ENCODE data around the gene RHOB. TPM values are rescaled to one million over a fixed set of nuclear protein-coding genes. Genes with fewer than 3 reads are reported as not detected.
A peak's percentile ranks its signal among the peaks of the same experiment; 100 is the strongest.

Gene RHOB
- total and polyA plus RNA-seq, 2 of the 13 experiments (the other 11 are each of a cell fraction or from before 2014, with no cell fraction given): 192 to 268 TPM

DNA sequence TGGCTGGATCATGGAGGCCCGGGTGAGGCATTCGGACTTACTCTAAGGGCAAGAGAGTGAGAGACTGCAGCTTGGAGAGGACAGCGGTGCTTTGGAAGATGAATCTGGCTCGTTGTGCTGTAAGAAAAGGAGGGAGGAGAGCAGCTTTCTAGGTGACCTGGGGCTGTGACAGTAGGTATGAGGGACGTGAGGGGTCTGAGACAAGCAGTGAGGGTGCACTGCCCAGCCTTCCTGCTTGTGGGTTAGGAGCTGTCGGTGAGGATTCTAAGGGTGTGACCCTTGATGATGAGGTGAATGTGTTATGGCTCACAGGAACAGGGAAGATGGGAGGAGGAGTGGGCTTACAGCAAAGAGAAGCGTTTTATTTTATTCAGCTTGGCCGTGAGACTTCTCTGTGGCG lies 27.1 kb upstream of the RHOB start (continued):
- TF ChIP-seq, protein P1, sequence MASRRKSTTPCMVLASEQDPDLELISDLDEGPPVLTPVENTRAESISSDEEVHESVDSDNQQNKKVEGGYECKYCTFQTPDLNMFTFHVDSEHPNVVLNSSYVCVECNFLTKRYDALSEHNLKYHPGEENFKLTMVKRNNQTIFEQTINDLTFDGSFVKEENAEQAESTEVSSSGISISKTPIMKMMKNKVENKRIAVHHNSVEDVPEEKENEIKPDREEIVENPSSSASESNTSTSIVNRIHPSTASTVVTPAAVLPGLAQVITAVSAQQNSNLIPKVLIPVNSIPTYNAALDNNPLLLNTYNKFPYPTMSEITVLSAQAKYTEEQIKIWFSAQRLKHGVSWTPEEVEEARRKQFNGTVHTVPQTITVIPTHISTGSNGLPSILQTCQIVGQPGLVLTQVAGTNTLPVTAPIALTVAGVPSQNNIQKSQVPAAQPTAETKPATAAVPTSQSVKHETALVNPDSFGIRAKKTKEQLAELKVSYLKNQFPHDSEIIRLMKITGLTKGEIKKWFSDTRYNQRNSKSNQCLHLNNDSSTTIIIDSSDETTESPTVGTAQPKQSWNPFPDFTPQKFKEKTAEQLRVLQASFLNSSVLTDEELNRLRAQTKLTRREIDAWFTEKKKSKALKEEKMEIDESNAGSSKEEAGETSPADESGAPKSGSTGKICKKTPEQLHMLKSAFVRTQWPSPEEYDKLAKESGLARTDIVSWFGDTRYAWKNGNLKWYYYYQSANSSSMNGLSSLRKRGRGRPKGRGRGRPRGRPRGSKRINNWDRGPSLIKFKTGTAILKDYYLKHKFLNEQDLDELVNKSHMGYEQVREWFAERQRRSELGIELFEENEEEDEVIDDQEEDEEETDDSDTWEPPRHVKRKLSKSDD (CRISPR knock-in tag; IDR thresholded peaks at IDR 0.05; ENCODE audit: low read depth): no peak
- TF ChIP-seq TRIM24 (CRISPR knock-in tag; IDR thresholded peaks at IDR 0.05) (no peak), FOXK2 (IDR thresholded peaks at IDR 0.05) (no peak), HNRNPLL (IDR thresholded peaks at IDR 0.05; ENCODE audit: low read depth, low read length, poor library complexity, severe bottlenecking) (no peak), ZNF329 (CRISPR knock-in tag; IDR thresholded peaks at IDR 0.05; ENCODE audit: low read depth) (no peak), ZNF816 (CRISPR knock-in tag; IDR thresholded peaks at IDR 0.05; ENCODE audit: borderline replicate concordance) (no peak), NR2F2 (IDR thresholded peaks at IDR 0.05; ENCODE audit: borderline replicate concordance, low read depth) (no peak), SP140L (CRISPR knock-in tag; IDR thresholded peaks at IDR 0.05; ENCODE audit: borderline replicate concordance) (no peak), RFX5 (IDR thresholded peaks at IDR 0.05; ENCODE audit: low read depth, low read length) (no peak), ZNF572 (CRISPR knock-in tag; IDR thresholded peaks at IDR 0.05) (no peak), ZFP62 (CRISPR knock-in tag; IDR thresholded peaks at IDR 0.05) (no peak), ZNF558 (CRISPR knock-in tag; IDR thresholded peaks at IDR 0.05; ENCODE audit: borderline replicate concordance) (no peak), ZNF547 (CRISPR knock-in tag; IDR thresholded peaks at IDR 0.05) (peak; percentile 71; the same call in 1 of the 2 replicates), IRX3 (CRISPR knock-in tag; IDR thresholded peaks at IDR 0.05; ENCODE audit: borderline replicate concordance, low read depth) (no peak), KDM1A (CRISPR knock-in tag; IDR thresholded peaks at IDR 0.05) (no peak), MYNN (CRISPR knock-in tag; IDR thresholded peaks at IDR 0.05; ENCODE audit: low read depth) (no peak)
- TF ChIP-seq, protein P2, sequence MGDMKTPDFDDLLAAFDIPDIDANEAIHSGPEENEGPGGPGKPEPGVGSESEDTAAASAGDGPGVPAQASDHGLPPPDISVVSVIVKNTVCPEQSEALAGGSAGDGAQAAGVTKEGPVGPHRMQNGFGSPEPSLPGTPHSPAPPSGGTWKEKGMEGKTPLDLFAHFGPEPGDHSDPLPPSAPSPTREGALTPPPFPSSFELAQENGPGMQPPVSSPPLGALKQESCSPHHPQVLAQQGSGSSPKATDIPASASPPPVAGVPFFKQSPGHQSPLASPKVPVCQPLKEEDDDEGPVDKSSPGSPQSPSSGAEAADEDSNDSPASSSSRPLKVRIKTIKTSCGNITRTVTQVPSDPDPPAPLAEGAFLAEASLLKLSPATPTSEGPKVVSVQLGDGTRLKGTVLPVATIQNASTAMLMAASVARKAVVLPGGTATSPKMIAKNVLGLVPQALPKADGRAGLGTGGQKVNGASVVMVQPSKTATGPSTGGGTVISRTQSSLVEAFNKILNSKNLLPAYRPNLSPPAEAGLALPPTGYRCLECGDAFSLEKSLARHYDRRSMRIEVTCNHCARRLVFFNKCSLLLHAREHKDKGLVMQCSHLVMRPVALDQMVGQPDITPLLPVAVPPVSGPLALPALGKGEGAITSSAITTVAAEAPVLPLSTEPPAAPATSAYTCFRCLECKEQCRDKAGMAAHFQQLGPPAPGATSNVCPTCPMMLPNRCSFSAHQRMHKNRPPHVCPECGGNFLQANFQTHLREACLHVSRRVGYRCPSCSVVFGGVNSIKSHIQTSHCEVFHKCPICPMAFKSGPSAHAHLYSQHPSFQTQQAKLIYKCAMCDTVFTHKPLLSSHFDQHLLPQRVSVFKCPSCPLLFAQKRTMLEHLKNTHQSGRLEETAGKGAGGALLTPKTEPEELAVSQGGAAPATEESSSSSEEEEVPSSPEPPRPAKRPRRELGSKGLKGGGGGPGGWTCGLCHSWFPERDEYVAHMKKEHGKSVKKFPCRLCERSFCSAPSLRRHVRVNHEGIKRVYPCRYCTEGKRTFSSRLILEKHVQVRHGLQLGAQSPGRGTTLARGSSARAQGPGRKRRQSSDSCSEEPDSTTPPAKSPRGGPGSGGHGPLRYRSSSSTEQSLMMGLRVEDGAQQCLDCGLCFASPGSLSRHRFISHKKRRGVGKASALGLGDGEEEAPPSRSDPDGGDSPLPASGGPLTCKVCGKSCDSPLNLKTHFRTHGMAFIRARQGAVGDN (CRISPR knock-in tag; IDR thresholded peaks at IDR 0.05): peak; percentile 59; the same call in 1 of the 2 replicates
- TF ChIP-seq, protein P3, sequence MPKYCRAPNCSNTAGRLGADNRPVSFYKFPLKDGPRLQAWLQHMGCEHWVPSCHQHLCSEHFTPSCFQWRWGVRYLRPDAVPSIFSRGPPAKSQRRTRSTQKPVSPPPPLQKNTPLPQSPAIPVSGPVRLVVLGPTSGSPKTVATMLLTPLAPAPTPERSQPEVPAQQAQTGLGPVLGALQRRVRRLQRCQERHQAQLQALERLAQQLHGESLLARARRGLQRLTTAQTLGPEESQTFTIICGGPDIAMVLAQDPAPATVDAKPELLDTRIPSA (CRISPR knock-in tag; IDR thresholded peaks at IDR 0.05; ENCODE audit: borderline replicate concordance): no peak
- TF ChIP-seq, protein P4, sequence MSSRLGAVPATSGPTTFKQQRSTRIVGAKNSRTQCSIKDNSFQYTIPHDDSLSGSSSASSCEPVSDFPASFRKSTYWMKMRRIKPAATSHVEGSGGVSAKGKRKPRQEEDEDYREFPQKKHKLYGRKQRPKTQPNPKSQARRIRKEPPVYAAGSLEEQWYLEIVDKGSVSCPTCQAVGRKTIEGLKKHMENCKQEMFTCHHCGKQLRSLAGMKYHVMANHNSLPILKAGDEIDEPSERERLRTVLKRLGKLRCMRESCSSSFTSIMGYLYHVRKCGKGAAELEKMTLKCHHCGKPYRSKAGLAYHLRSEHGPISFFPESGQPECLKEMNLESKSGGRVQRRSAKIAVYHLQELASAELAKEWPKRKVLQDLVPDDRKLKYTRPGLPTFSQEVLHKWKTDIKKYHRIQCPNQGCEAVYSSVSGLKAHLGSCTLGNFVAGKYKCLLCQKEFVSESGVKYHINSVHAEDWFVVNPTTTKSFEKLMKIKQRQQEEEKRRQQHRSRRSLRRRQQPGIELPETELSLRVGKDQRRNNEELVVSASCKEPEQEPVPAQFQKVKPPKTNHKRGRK (CRISPR knock-in tag; IDR thresholded peaks at IDR 0.05): no peak
